HG03097 (cell line): ENCODE results near the gene KRTAP20-1.

Experiments used
- ATAC-seq: cut with Tn5 transposase; IDR thresholded peaks from one replicate; pipeline ENCODE4 v1.9.1; 2021; ENCODE audit not compliant: unreplicated experiment, low FRiP score

The KRTAP20-1 gene

GRCh38 chr21:30616125-30616524, at the start of gene KRTAP20-1:
TSS of gene KRTAP20-1 (plus strand) at chr21:30616425. CDS start at chr21:30616455, 30 bp downstream.
- no peak for ATAC-seq

- ATAC-seq = no peak
Observed at GRCh38 chr21:30567617-30568016, 48.6 kb upstream of the KRTAP20-1 start.

GRCh38 chr21:30577766-30578165, 38.5 kb upstream of the KRTAP20-1 start:
- ATAC-seq = no peak

- no peak for ATAC-seq
Observed at GRCh38 chr21:30579346-30579745, 36.9 kb upstream of the KRTAP20-1 start.

- no peak for ATAC-seq
Observed at GRCh38 chr21:30580132-30580531, 36.1 kb upstream of the KRTAP20-1 start.

- ATAC-seq = no peak
Observed at GRCh38 chr21:30582870-30583269, 33.4 kb upstream of the KRTAP20-1 start.

GRCh38 chr21:30590297-30590696, 25.9 kb upstream of the KRTAP20-1 start, which contains the start of gene KRTAP22-2:
TSS of gene KRTAP22-2 (minus strand) at chr21:30590397.
- no peak for ATAC-seq

- ATAC-seq = no peak
Observed at GRCh38 chr21:30592140-30592539, 24.1 kb upstream of the KRTAP20-1 start, which contains the start of gene KRTAP6-3. TSS of gene KRTAP6-3 (plus strand) at chr21:30592440. CDS start at chr21:30592446, 6 bp downstream.

- no peak for ATAC-seq
Observed at GRCh38 chr21:30598802-30599201, 17.4 kb upstream of the KRTAP20-1 start, which contains the start of gene KRTAP6-2. TSS of gene KRTAP6-2 (minus strand) at chr21:30598902. CDS start at chr21:30598874, 28 bp downstream.

GRCh38 chr21:30600787-30601186, 15.4 kb upstream of the KRTAP20-1 start, which contains the start of gene KRTAP22-1:
TSS of gene KRTAP22-1 (plus strand) at chr21:30601087.
- ATAC-seq = no peak

- ATAC-seq = no peak
Observed at GRCh38 chr21:30605968-30606367, 10.3 kb upstream of the KRTAP20-1 start.

GRCh38 chr21:30612132-30612531, 4.1 kb upstream of the KRTAP20-1 start:
- ATAC-seq = no peak

- ATAC-seq = no peak
Observed at GRCh38 chr21:30613836-30614235, 2.4 kb upstream of the KRTAP20-1 start, which contains the start of gene KRTAP6-1. TSS of gene KRTAP6-1 (minus strand) at chr21:30613930. CDS start at chr21:30613904, 26 bp downstream.

GRCh38 chr21:30615199-30615598, 1.0 kb upstream of the KRTAP20-1 start:
- ATAC-seq = no peak

- no peak for ATAC-seq
Observed at GRCh38 chr21:30620080-30620479, 3.9 kb downstream of the KRTAP20-1 start.

GRCh38 chr21:30620522-30620921, 4.3 kb downstream of the KRTAP20-1 start, which contains the start of gene KRTAP20-4:
TSS of gene KRTAP20-4 (plus strand) at chr21:30620627.
- ATAC-seq = no peak

GRCh38 chr21:30623362-30623761, 7.1 kb downstream of the KRTAP20-1 start:
- no peak for ATAC-seq

GRCh38 chr21:30625449-30626165, 9.4 kb downstream of the KRTAP20-1 start:
- ATAC-seq = no peak

GRCh38 chr21:30628109-30628508, 11.9 kb downstream of the KRTAP20-1 start:
- ATAC-seq = no peak

GRCh38 chr21:30629200-30629599, 13.0 kb downstream of the KRTAP20-1 start:
- no peak for ATAC-seq

GRCh38 chr21:30634906-30635305, 18.7 kb downstream of the KRTAP20-1 start, which contains the start of gene KRTAP20-2:
TSS of gene KRTAP20-2 (plus strand) at chr21:30635206. CDS start at chr21:30635264, 58 bp downstream.
- no peak for ATAC-seq

GRCh38 chr21:30638686-30639085, 22.5 kb downstream of the KRTAP20-1 start:
- ATAC-seq = no peak
